Endometrial microvascular endothelial cells (primary cell): ENCODE measurements around the gene ANAPC1. TPM values are rescaled to one million over a fixed set of nuclear protein-coding genes. Genes with fewer than 3 reads are reported as not detected.
"Not testable (repeated sequence)": the region's sequence is repeated elsewhere in the genome, so short reads cannot be mapped to it uniquely, and the experiment has no call there.

Experiments used
- in situ Hi-C: cut with HindIII; loops from 2 replicates; pipeline ENCODE4 v1.10.0; 2017; ENCODE audit warnings: low sequenced_read_pairs, low pct_unique_long_range_greater_than_20kb; ENCODE audit errors: inconsistent ontology term
- total RNA-seq: library from RNA; depleted of rRNA; stranded (reverse); fragments of >200 nt; gene quantifications from one replicate; pipeline ENCODE4 v1.2.3, GENCODE V29; 2015; ENCODE audit errors: inconsistent ontology term

ANAPC1 gene, protein sequence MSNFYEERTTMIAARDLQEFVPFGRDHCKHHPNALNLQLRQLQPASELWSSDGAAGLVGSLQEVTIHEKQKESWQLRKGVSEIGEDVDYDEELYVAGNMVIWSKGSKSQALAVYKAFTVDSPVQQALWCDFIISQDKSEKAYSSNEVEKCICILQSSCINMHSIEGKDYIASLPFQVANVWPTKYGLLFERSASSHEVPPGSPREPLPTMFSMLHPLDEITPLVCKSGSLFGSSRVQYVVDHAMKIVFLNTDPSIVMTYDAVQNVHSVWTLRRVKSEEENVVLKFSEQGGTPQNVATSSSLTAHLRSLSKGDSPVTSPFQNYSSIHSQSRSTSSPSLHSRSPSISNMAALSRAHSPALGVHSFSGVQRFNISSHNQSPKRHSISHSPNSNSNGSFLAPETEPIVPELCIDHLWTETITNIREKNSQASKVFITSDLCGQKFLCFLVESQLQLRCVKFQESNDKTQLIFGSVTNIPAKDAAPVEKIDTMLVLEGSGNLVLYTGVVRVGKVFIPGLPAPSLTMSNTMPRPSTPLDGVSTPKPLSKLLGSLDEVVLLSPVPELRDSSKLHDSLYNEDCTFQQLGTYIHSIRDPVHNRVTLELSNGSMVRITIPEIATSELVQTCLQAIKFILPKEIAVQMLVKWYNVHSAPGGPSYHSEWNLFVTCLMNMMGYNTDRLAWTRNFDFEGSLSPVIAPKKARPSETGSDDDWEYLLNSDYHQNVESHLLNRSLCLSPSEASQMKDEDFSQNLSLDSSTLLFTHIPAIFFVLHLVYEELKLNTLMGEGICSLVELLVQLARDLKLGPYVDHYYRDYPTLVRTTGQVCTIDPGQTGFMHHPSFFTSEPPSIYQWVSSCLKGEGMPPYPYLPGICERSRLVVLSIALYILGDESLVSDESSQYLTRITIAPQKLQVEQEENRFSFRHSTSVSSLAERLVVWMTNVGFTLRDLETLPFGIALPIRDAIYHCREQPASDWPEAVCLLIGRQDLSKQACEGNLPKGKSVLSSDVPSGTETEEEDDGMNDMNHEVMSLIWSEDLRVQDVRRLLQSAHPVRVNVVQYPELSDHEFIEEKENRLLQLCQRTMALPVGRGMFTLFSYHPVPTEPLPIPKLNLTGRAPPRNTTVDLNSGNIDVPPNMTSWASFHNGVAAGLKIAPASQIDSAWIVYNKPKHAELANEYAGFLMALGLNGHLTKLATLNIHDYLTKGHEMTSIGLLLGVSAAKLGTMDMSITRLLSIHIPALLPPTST (N-terminal part only)
- total RNA-seq: 73.8 TPM

DNA sequence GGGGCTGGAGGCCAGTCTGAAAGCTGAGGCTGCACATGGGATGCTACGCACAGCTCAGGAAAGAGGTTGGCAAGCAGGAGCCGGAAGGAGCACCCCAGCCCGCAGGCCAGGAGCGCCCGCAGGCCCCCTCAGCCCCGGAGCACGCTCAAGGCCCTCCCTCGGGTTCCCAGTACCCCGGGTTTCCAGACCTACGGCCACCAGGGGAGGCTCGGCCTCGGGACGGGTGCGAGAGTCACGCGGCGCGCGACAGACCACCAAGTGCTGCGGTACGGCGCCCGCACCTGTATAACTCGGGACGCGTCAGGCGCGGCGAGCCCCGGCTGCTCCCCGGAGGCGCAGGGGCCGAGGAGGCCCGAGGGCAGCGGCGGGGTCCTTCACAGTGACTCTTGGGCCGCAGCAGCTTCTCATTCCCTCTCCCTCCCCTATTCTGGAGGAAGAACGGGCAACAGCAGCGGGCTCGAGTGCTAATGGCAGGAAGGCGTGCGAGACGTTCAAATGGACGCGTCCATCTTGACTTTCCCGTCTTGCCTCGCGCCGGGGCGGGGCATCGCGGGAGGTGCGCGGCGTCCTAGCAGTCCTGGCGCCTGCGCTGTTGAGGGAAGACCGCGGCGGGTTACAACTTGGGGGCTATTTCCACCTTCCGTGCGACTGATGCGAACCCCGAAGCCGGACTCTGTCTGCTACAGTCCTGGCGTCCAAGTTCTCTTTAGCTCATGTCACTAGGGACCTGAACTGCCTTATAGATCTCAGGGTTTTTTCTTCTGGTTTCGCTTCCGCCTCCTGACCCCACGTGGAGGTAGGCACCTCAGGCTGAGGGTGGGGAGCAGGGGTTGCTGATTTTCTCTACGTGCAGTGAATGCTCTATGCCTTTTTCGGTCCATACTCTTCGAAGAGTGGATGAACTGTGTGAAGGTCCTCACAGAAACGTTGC, at the start of gene ANAPC1:
Gene ANAPC1 (minus strand): TSS at position 533 of the 931 bp plus-strand sequence. CDS start 3,368 bp downstream, outside the sequence.
- in situ Hi-C loops: no loop called here

GRCh38 chr2:111932841-111933291, 48.9 kb upstream of the ANAPC1 start:
- in situ Hi-C loops: no loop called here

GRCh38 chr2:111930875-111931274, 46.9 kb upstream of the ANAPC1 start:
- in situ Hi-C loops: no loop called here

DNA sequence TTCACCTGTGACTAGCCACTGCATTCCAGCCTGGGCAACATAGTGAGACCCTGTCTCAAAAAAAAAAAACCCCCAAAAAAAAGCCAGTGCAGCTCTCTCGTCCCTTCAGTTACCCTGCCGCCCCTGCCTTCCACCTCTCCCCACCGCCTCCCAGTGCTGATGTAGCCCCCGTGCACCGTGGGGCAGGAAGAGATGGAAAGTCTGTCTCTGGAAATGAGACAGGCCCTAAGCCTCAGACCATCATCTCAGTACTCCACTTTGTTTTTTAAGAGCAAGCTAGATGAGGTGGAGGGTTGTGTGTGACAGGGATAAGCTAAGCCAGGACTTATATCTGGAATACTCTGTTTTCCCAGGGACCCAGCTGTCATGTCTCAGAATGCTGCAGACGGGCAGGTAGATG, 46.4 kb upstream of the ANAPC1 start:
- in situ Hi-C loops: no loop called here

DNA sequence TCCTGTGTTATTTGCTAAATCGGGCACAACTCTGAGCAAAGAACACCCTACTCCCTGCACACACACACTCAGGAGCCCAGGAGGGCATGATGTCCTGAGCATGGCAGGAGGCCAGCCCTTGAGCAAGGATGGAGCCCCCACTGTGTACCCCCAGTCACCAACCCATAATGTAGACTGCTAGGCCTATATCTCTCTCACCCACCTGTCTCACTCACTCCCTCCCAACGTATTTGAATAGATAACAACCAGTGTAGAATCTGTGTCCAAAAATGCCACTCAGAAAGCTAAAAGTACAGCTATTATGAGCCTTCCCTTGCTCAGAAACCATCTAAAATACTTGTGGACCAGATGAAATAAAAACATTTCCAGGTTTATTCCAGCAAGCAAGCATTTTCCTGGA, 43.7 kb upstream of the ANAPC1 start:
- in situ Hi-C loops: no loop called here

DNA sequence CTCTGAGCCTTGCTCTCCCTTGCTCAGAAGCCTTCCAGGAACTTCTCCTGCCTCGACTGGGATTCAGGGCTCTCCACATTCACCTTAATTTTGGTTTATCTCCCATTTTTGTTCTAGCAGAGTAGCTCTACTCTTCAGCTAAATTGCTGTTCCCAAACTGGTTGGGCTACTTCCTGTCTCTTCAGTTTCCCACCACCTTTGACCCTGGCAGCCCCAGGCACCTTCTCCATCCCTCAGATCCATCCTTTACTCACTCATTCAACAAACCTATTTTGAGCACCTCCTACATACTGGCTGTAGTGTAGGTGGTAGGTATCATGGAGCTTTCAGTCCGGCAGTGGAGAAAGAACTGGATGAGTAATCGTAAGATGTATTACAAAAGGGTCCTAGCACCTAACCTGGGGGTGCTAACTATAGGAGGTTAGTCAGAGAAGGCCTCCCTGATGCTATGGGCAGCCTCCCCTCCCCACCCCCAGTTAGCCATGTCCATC, 40.7 kb upstream of the ANAPC1 start:
- in situ Hi-C loops: no loop called here

DNA sequence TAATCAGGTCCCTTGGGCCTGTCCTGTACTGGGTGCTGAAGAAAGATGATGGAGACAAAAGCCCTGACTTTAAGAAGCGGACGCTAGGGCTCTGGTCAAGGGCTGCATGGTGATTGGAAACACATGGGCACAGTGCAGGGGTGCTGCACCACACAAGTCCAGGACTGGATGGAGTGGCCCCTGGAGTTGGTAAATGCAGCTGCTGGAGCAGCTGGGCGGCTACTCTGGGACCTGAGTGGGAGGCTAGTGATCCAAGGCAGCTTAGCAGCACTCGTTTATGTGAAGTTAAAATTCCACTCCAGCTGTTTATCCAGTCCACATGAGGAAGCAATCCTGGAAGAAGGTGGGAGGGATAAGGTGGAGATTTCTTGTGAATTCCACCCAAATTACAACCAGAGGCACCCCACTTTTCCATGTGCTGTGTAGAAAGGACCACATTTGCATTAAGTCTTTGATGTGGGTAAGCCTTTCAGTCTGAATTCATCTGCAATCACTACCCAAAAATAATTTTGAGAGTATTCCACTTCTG, 39.3 kb upstream of the ANAPC1 start:
- in situ Hi-C loops: no loop called here

- in situ Hi-C loops: no loop called here
Observed at GRCh38 chr2:111919794-111920608, 36.0 kb upstream of the ANAPC1 start.

DNA sequence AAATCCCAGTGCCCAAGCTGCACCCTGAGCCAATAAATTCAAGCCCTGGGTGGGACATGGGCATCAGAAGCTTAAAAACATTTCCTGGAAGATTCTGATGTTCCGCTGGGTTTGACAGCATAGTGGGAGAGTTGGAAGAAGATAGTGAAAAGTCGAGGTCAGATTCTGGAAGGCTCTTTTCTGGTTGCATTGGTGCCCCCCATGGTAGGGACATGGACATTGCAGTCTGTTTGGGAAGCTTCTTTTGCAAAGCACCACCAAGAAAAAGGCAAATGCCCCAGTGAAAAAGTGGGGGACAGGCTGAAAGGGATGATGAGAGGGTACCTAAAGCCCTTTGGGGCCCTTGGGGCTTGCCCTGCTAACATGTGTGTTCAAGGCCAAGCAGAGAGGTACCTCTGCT, 35.4 kb upstream of the ANAPC1 start:
- in situ Hi-C loops: no loop called here

- in situ Hi-C loops: no loop called here
Observed at GRCh38 chr2:111918383-111918806, 34.4 kb upstream of the ANAPC1 start.

DNA sequence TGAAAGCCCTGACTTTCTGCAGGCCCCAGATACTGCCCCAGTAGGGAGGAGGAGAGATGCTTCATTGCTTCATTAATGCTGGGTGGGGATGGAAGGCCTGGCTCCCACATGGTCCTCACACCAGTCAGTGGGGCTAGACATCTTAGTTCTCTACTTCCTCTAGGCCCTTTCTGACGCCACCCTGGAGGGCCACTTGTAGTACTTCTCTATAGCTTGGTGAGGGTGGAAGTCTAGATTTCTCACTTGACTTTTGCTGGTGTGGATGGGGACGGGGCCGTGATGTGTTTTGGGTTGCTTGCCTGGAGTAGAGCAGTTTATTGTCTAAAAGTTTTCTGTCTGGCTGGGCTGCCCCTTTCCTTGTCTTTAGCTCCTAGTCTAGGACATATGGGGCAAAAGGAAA, 33.1 kb upstream of the ANAPC1 start:
- in situ Hi-C loops: no loop called here

- in situ Hi-C loops: no loop called here
Observed at GRCh38 chr2:111912547-111912946, 28.6 kb upstream of the ANAPC1 start.

DNA sequence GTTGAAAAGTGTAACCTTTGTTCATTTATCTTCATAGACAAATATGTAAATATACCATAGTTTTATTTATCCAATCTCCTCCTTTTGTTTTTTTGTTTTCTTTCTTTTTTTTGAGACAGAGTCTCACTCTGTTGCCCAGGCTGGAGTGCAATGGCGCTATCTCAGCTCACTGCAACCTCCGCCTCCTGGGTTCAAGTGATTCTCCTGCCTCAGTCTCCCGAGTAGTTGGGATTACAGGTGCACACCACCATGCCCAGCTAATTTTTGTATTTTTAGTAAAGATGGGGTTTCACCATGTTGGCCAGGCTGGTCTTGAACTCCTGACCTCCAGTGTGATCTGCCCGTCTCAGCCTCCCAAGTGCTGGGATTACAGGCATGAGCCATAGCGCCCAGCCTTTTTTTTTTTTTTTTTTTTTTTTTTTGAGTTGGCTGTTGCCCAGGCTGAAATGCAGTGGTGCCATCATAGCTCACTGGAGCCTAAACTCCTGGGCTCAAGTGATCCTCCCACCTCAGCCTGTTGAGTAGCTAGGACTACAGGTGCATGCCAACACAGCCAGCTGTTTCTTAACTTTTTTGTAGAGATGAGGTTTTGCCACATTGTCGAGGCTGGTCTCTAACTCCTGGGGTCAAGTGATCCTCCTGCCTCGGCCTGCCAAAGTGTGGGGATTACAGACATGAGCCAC, 27.4 kb upstream of the ANAPC1 start:
- in situ Hi-C loops: not testable (repeated sequence)

DNA sequence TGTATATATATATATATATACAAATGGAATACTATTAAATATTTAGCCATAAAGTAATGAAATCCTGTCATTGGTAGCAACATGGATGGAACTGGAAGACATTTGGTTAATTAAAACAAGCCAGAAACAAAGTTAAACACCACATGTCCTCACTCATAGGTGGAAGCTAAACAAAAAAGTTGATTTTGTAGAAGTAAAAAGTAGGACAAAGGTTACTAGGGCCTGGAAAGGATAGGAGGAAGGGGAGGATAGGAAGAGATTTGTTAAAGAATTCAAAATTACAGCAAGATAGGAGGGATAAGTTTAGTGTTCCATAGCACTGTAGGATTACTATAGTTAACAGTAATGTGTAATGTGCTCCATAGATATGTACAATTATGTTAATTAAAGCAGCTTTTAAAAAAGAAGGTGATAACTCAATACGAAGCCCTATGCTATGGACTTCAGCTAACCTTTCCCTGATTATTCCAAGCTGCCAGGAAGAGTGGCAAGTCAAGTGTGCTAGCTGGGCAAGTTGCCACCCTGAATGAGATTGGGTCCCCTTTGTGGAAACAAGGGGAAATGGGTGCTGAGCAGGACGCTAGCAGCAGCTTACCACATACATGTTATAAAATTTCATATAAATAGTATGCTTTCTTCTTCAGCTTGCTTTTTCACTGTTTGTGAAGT, 26.8 kb upstream of the ANAPC1 start:
- in situ Hi-C loops: no loop called here

GRCh38 chr2:111909997-111910396, 26.0 kb upstream of the ANAPC1 start:
- in situ Hi-C loops: not testable (repeated sequence)

GRCh38 chr2:111909079-111909478, 25.1 kb upstream of the ANAPC1 start:
- in situ Hi-C loops: no loop called here
